Spleen (tissue), 11 donors: ENCODE measurements around the gene CASKIN2. TPM values are rescaled to one million over a fixed set of nuclear protein-coding genes. Genes with fewer than 3 reads are reported as not detected.
A peak's percentile ranks its signal among the peaks of the same experiment; 100 is the strongest.
"Not testable (repeated sequence)": the region's sequence is repeated elsewhere in the genome, so short reads cannot be mapped to it uniquely, and the experiment has no call there.

Experiments
- DNase-seq: peaks from one replicate; pipeline ENCODE4 v3.0.0-alpha.2; 2020
- H3K27ac ChIP-seq, 8 donors: fragments of 200-600 bp; sonication (generic) in 7 of 8; 1 replicate in 4 of 8; 2 replicates in 4 of 8; pipeline versions ENCODE4 v1.5.0 to v1.8.0; 2016 to 2021; ENCODE audit warnings: inconsistent platforms in 4 of 8, mild to moderate bottlenecking in 4 of 8, moderate library complexity in 1 of 8
- H3K27me3 ChIP-seq, 7 donors: fragments of 200-600 bp; sonication (generic) in 6 of 7; replicated peaks in 1 of 7; 1 replicate in 4 of 7; 2 replicates in 3 of 7; pipeline versions ENCODE4 v1.5.0 to v1.8.0; 2016 to 2021; ENCODE audit warnings: inconsistent platforms in 3 of 7, mild to moderate bottlenecking in 1 of 7
- H3K36me3 ChIP-seq, 6 donors: fragments of 200-600 bp; sonication (generic) in 5 of 6; 1 replicate in 4 of 6; 2 replicates in 2 of 6; pipeline versions ENCODE4 v1.5.0 to v1.8.0; 2016 to 2021; ENCODE audit warnings: inconsistent platforms in 2 of 6
- H3K4me1 ChIP-seq, 6 donors: fragments of 200-600 bp; sonication (generic) in 5 of 6; 1 replicate in 3 of 6; 2 replicates in 3 of 6; pipeline versions ENCODE4 v1.5.0 to v1.8.0; 2016 to 2021; ENCODE audit warnings: inconsistent platforms in 3 of 6
- H3K4me3 ChIP-seq, 8 donors: fragments of 200-600 bp; sonication (generic) in 7 of 8; 1 replicate in 4 of 8; 2 replicates in 4 of 8; pipeline versions ENCODE4 v1.5.0 to v1.8.0; 2016 to 2021; ENCODE audit warnings: inconsistent platforms in 4 of 8, mild to moderate bottlenecking in 4 of 8, moderate library complexity in 2 of 8
- H3K9me3 ChIP-seq, 8 donors: fragments of 200-600 bp; sonication (generic) in 7 of 8; 1 replicate in 4 of 8; 2 replicates in 4 of 8; pipeline versions ENCODE4 v1.5.0 to v1.8.0; 2016 to 2021; ENCODE audit warnings: inconsistent platforms in 4 of 8
- POLR2A ChIP-seq, 3 donors: fragments of 450-650 bp; IDR thresholded peaks; one replicate each; pipeline ENCODE4 v1.5.1; 2017; ENCODE audit warnings: antibody characterized with exemption in 3 of 3, mild to moderate bottlenecking in 1 of 3
- POLR2AphosphoS5 ChIP-seq, 3 donors: sonication (generic); formaldehyde crosslinking; IDR thresholded peaks; one replicate each; pipeline ENCODE4 v1.5.1; 2017; ENCODE audit warnings: antibody characterized with exemption in 3 of 3
- WGBS, 5 donors: extraction: QIAGEN DNeasy Blood & Tissue Kit in 3 of 5; methylation state at CpG; one replicate each; pipeline versions ENCODE4 v1.1.5 to v1.1.7; 2013 to 2018; 5-methylcytosine and 5-hydroxymethylcytosine counted together
- intact Hi-C: fragments of 100-400 bp; cut with DNase I; formaldehyde crosslinking; loops from one replicate; pipeline ENCODE4 v1.15.0; 2023; ENCODE audit warnings: low total_unique reads
- polyA plus RNA-seq, 3 donors: library from polyadenylated mRNA; stranded (reverse); fragments of 200-250 nt; gene quantifications; one replicate each; pipeline ENCODE4 v1.2.1, GENCODE V29; 2013
- total RNA-seq, 7 donors: library from RNA; depleted of rRNA in 3 of 7; stranded (reverse); fragments of >200 nt in 3 of 7; fragmentation: NEBNext Ultra II Directional in 4 of 7; extraction: Animal tissue kit (Norgen Biotek cat#: 25700) in 4 of 7; gene quantifications; one replicate each; pipeline versions ENCODE4 v1.1.0 to v1.2.1, GENCODE V29; 2016 to 2021
- TF ChIP-seq, protein P1 (sequence below), 11 experiments: fragments of 200-600 bp in 7 of 11; fragments of 450-650 bp in 4 of 11; sonication (generic) in 4 of 11; IDR thresholded peaks in 8 of 11; conservative IDR thresholded peaks in 3 of 11; 1 replicate in 7 of 11; 2 replicates in 4 of 11; pipeline versions ENCODE4 v1.4.0 to v1.8.0; 2016 to 2021; ENCODE audit warnings: antibody characterized with exemption in 11 of 11, inconsistent platforms in 4 of 11, mild to moderate bottlenecking in 1 of 11
- donor health status: healthy with polysubstance abuse.
- donor health status: DM: no; HTN: no; CAD: no; lungs with moderate emphysema.
- donor health status: DM: no; HTN: no; CAD: no.
- donor health status: Bipolar disorder and iron deficiency.
- donor health status: healthy.
- donor health status: DM: no; HTN: no; CAD: no.
- donor health status: DM: yes; HTN: yes; CAD: no.

CASKIN2 gene
- total and polyA plus RNA-seq, 10 donors, result 4.7 to 135 (median 41.9) TPM

DNA sequence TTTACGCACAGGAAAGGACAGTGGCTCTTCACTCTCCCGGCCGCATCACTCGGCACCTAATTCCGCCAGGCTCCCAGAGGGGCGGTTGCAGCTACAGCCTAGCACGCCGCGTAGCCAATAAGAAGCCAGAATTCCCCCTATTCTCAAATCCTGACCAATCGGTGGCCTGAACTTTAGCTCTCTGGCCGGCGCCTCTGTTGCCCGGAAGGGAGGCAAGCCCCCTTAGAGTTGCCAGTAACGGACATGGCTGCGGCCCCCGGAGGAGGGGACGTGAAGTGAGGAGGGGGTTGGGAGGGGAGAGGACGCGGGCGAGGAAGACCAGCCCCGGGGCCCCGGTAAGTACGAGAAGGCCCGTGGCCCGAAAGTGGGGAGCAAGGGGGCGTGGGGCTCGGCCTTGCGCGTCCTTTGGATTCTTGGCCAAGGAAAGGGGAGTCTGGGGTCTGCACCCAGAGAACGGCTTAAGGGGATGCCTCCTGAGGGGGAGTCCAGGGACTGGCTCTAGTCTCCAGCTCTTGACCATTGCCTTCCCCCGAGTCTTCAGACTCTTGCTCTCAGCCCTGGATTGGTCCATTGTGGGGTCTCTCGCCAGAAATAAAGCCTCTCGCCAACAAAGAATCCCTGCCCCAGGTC, 58.8 kb downstream of the CASKIN2 start, which contains the start of gene TMEM94:
TSS of gene TMEM94 (plus strand) at position 219 of the 630 bp plus-strand sequence. CDS start 15,271 bp downstream, outside the sequence.
- WGBS, 5 donors, result 0 to 1% (median 0%) methylated on average over 17 to 33 of the region's 33 CpGs
- H3K27me3 ChIP-seq, result no peaks in the 10 kb centered on the region
- DNase-seq, result peak; percentile 96
- H3K9me3 ChIP-seq, result no peaks in the 10 kb centered on the region
- TF ChIP-seq POLR2A (IDR thresholded peaks at IDR 0.05) (no peak), POLR2AphosphoS5 (IDR thresholded peaks at IDR 0.05) (peak; percentile 79 to 85 (median 81))
- TF ChIP-seq, protein P1, sequence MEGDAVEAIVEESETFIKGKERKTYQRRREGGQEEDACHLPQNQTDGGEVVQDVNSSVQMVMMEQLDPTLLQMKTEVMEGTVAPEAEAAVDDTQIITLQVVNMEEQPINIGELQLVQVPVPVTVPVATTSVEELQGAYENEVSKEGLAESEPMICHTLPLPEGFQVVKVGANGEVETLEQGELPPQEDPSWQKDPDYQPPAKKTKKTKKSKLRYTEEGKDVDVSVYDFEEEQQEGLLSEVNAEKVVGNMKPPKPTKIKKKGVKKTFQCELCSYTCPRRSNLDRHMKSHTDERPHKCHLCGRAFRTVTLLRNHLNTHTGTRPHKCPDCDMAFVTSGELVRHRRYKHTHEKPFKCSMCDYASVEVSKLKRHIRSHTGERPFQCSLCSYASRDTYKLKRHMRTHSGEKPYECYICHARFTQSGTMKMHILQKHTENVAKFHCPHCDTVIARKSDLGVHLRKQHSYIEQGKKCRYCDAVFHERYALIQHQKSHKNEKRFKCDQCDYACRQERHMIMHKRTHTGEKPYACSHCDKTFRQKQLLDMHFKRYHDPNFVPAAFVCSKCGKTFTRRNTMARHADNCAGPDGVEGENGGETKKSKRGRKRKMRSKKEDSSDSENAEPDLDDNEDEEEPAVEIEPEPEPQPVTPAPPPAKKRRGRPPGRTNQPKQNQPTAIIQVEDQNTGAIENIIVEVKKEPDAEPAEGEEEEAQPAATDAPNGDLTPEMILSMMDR (IDR thresholded peaks at IDR 0.05 in 8 of 11, conservative IDR thresholded peaks at IDR 0.05 in 3 of 11), result peak in 3 of 11 experiments; percentile 8 to 19 (median 16)
- peaks cover 9 to 50% (median 35%) of the 10 kb centered on the region in 6 donors for H3K4me1 ChIP-seq
- intact Hi-C loops, result no loop called here
- peak within 1 kb of the TSS; percentile 80 to 89 (median 88) for H3K27ac ChIP-seq
- no peaks in the 10 kb centered on the region for H3K36me3 ChIP-seq
- peak within 1 kb of the TSS; percentile 72 to 90 (median 82) for H3K4me3 ChIP-seq

GRCh38 chr17:75456039-75456416, 59.3 kb downstream of the CASKIN2 start:
- TF ChIP-seq POLR2AphosphoS5 (IDR thresholded peaks at IDR 0.05) (no peak), POLR2A (IDR thresholded peaks at IDR 0.05) (no peak)
- TF ChIP-seq, protein P1 (IDR thresholded peaks at IDR 0.05 in 8 of 11, conservative IDR thresholded peaks at IDR 0.05 in 3 of 11), result no peak
- H3K4me1 ChIP-seq, result peaks cover 9 to 50% (median 35%) of the 10 kb centered on the region in 6 donors
- H3K36me3 ChIP-seq, result no peaks in the 10 kb centered on the region
- no peak for DNase-seq
- peak overlapping the region; percentile 30 to 90 (median 80) for H3K4me3 ChIP-seq
- no peaks in the 10 kb centered on the region for H3K9me3 ChIP-seq
- intact Hi-C loops, result no loop called here
- peak overlapping the region; percentile 76 to 89 (median 86) for H3K27ac ChIP-seq
- WGBS, 5 donors, result 6 to 13% (median 11%) methylated on average over 13 of the region's 13 CpGs
- no peaks in the 10 kb centered on the region for H3K27me3 ChIP-seq

DNA sequence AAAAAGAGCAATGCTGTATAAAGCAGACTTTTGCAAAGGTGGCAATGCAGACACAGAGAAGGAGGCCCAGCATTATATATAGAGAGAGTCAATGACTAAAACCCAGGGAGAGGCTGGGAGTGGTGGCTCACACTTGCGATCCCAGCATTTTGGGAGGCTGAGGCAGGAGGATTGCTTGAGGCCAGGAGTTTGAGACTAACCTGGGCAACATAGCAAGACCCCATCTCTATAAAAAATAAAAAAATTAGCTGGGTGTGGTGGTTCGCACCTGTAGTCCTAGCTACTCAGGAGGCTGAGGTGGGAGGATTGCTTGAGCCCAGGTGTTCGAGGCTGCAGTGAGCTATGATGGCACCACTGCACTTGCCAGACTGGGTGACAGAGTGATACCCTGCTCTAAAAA, 60.7 kb downstream of the CASKIN2 start:
- intact Hi-C loops, H3K27me3 ChIP-seq: not testable (repeated sequence)
- WGBS, 5 donors, result 94 to 100% (median 99%) methylated on average over 3 of the region's 3 CpGs

GRCh38 chr17:75454193-75454592, 61.1 kb downstream of the CASKIN2 start:
- no peaks in the 10 kb centered on the region for H3K9me3 ChIP-seq
- peaks cover 9 to 34% (median 25%) of the 10 kb centered on the region in 6 donors for H3K4me1 ChIP-seq
- H3K27ac ChIP-seq, result no peak overlapping the region
- TF ChIP-seq, protein P1 (IDR thresholded peaks at IDR 0.05 in 8 of 11, conservative IDR thresholded peaks at IDR 0.05 in 3 of 11), result no peak
- TF ChIP-seq POLR2AphosphoS5 (IDR thresholded peaks at IDR 0.05), result no peak
- TF ChIP-seq POLR2A (IDR thresholded peaks at IDR 0.05), result no peak
- H3K27me3 ChIP-seq, result no peaks in the 10 kb centered on the region
- no peak overlapping the region for H3K4me3 ChIP-seq
- DNase-seq, result no peak
- no peaks in the 10 kb centered on the region for H3K36me3 ChIP-seq
- intact Hi-C loops, result no loop called here

More for the DNA sequence above, 60.7 kb downstream of the CASKIN2 start:
- H3K4me3 ChIP-seq, H3K27ac ChIP-seq, H3K36me3 ChIP-seq, DNase-seq, H3K9me3 ChIP-seq: not testable (repeated sequence)
- H3K4me1 ChIP-seq, result peaks cover 9 to 39% (median 30%) of the 10 kb centered on the region in 6 donors
